SK-N-SH treated with all-trans-retinoic acid at 6 μM for 48 hours (cell line): Measurements from ENCODE around the gene PARD3B.

Source experiments
- ATAC-seq: fragments of 200-7000 bp; cut with Tn5 transposase; 3 replicates; pipeline ENCODE4 v1.9.1; 2020; ENCODE audit warnings: mild to moderate bottlenecking, moderate library complexity
- ARNTL ChIP-seq: fragments of 450-650 bp; formaldehyde crosslinking; IDR thresholded peaks from 2 replicates; pipeline ENCODE4 v1.5.0; 2020; ENCODE audit warnings: low read depth, mild to moderate bottlenecking, moderate library complexity, borderline replicate concordance
- BACH2 ChIP-seq: fragments of 250-450 bp; sonication (Bioruptor Pico); IDR thresholded peaks from 2 replicates; pipeline ENCODE4 v1.9.0; 2021; ENCODE audit warnings: mild to moderate bottlenecking, borderline replicate concordance
- CREB5 ChIP-seq: fragments of 250-450 bp; sonication (Bioruptor Pico); IDR thresholded peaks from 2 replicates; pipeline ENCODE4 v1.5.1; 2020; ENCODE audit warnings: low read depth, mild to moderate bottlenecking, moderate library complexity
- CSDC2 ChIP-seq: fragments of 250-450 bp; sonication (Bioruptor Pico); IDR thresholded peaks from 2 replicates; pipeline ENCODE4 v1.5.0; 2020; ENCODE audit warnings: mild to moderate bottlenecking, moderate library complexity
- CSRNP3 ChIP-seq: fragments of 250-450 bp; sonication (Bioruptor Pico); IDR thresholded peaks from 2 replicates; pipeline ENCODE4 v1.5.1; 2021; ENCODE audit warnings: mild to moderate bottlenecking, moderate library complexity
- ESRRG ChIP-seq: fragments of 250-450 bp; sonication (Bioruptor Pico); IDR thresholded peaks from 2 replicates; pipeline ENCODE4 v1.6.1; 2021; ENCODE audit warnings: mild to moderate bottlenecking
- GLIS3 ChIP-seq: fragments of 250-450 bp; sonication (Bioruptor Pico); IDR thresholded peaks from 2 replicates; pipeline ENCODE4 v1.5.0; 2020; ENCODE audit warnings: mild to moderate bottlenecking, moderate library complexity
- ISL1 ChIP-seq: fragments of 250-450 bp; sonication (Bioruptor Pico); IDR thresholded peaks from 2 replicates; pipeline ENCODE4 v2.1.2; 2022; ENCODE audit warnings: mild to moderate bottlenecking, moderate library complexity
- OSR1 ChIP-seq: fragments of 250-450 bp; sonication (Bioruptor Pico); IDR thresholded peaks from 2 replicates; pipeline ENCODE4 v1.8.0; 2022; ENCODE audit warnings: moderate library complexity, mild to moderate bottlenecking, inconsistent platforms
- PATZ1 ChIP-seq: fragments of 250-450 bp; sonication (Bioruptor Pico); IDR thresholded peaks from 2 replicates; pipeline ENCODE4 v1.8.0; 2020; ENCODE audit warnings: mild to moderate bottlenecking, moderate library complexity, borderline replicate concordance
- POU6F1 ChIP-seq: fragments of 250-450 bp; sonication (Bioruptor Pico); IDR thresholded peaks from 2 replicates; pipeline ENCODE4 v1.8.0; 2021; ENCODE audit warnings: low read depth, mild to moderate bottlenecking, moderate library complexity, borderline replicate concordance
- PPARA ChIP-seq: fragments of 250-450 bp; sonication (Bioruptor Pico); IDR thresholded peaks from 2 replicates; pipeline ENCODE4 v1.5.0; 2020; ENCODE audit warnings: mild to moderate bottlenecking, borderline replicate concordance
- RARB ChIP-seq: fragments of 250-450 bp; sonication (Bioruptor Pico); IDR thresholded peaks from 2 replicates; pipeline ENCODE4 v1.8.0; 2021; ENCODE audit warnings: mild to moderate bottlenecking, moderate library complexity
- SNAI2 ChIP-seq: fragments of 250-450 bp; sonication (Bioruptor Pico); IDR thresholded peaks from 2 replicates; pipeline ENCODE4 v1.5.0; 2020; ENCODE audit warnings: mild to moderate bottlenecking, moderate library complexity
- TCF4 ChIP-seq: fragments of 250-450 bp; sonication (Bioruptor Pico); IDR thresholded peaks from 2 replicates; pipeline ENCODE4 v1.8.0; 2021; ENCODE audit warnings: mild to moderate bottlenecking, moderate library complexity, borderline replicate concordance
- TSHZ2 ChIP-seq: fragments of 250-450 bp; sonication (Bioruptor Pico); IDR thresholded peaks from 2 replicates; pipeline ENCODE4 v1.5.0; 2020; ENCODE audit warnings: mild to moderate bottlenecking, moderate library complexity
- ZC3H10 ChIP-seq: fragments of 250-450 bp; sonication (Bioruptor Pico); IDR thresholded peaks from 2 replicates; pipeline ENCODE4 v1.5.1; 2021; ENCODE audit warnings: mild to moderate bottlenecking, moderate library complexity
- ZFP3 ChIP-seq: fragments of 250-450 bp; sonication (Bioruptor Pico); IDR thresholded peaks from 2 replicates; pipeline ENCODE4 v1.5.0; 2020; ENCODE audit warnings: mild to moderate bottlenecking, moderate library complexity
- ZNF565 ChIP-seq: fragments of 450-650 bp; formaldehyde crosslinking; conservative IDR thresholded peaks from 2 replicates; pipeline ENCODE4 v1.5.0; 2020; ENCODE audit warnings: low read depth, mild to moderate bottlenecking, moderate library complexity
- ZNF70 ChIP-seq: fragments of 450-650 bp; formaldehyde crosslinking; IDR thresholded peaks from 2 replicates; pipeline ENCODE4 v1.5.0; 2020; ENCODE audit warnings: mild to moderate bottlenecking, moderate library complexity
- ZNF8 ChIP-seq: fragments of 450-650 bp; formaldehyde crosslinking; IDR thresholded peaks from 2 replicates; pipeline ENCODE4 v1.5.0; 2020; ENCODE audit warnings: mild to moderate bottlenecking, moderate library complexity

PARD3B gene

GRCh38 chr2:205614965-205615364 is 1069.7 kb downstream of the PARD3B start (continued):
- TF ChIP-seq CREB5 (CRISPR knock-in tag) = no peak

GRCh38 chr2:205617905-205618304 is 1072.6 kb downstream of the PARD3B start:
- ATAC-seq = no peak
- TF ChIP-seq PPARA = no peak
- no peak for TF ChIP-seq CSDC2 (CRISPR knock-in tag)
- no peak for TF ChIP-seq ARNTL (CRISPR knock-in tag)
- no peak for TF ChIP-seq POU6F1
- no peak for TF ChIP-seq TSHZ2 (CRISPR knock-in tag)
- no peak for TF ChIP-seq ZNF8 (CRISPR knock-in tag)
- TF ChIP-seq OSR1 (CRISPR knock-in tag) = no peak
- TF ChIP-seq ZNF70 (CRISPR knock-in tag) = no peak
- no peak for TF ChIP-seq SNAI2 (CRISPR knock-in tag)
- TF ChIP-seq TCF4 (CRISPR knock-in tag) = no peak
- no peak for TF ChIP-seq GLIS3 (CRISPR knock-in tag)
- no peak for TF ChIP-seq ZC3H10
- TF ChIP-seq PATZ1 = no peak
- no peak for TF ChIP-seq BACH2 (CRISPR knock-in tag)

- TF ChIP-seq ZNF70 (CRISPR knock-in tag) (no peak), TCF4 (CRISPR knock-in tag) (no peak), CSDC2 (CRISPR knock-in tag) (no peak), ZNF565 (CRISPR knock-in tag) (no peak), OSR1 (CRISPR knock-in tag) (no peak), RARB (CRISPR knock-in tag) (no peak), ZNF8 (CRISPR knock-in tag) (no peak), ARNTL (CRISPR knock-in tag) (no peak), CSRNP3 (no peak), POU6F1 (no peak), ZC3H10 (no peak), ISL1 (CRISPR knock-in tag) (no peak), PPARA (no peak), CREB5 (CRISPR knock-in tag) (no peak), TSHZ2 (CRISPR knock-in tag) (no peak), ESRRG (no peak), ZFP3 (CRISPR knock-in tag) (no peak)
- no peak for ATAC-seq
Measured at GRCh38 chr2:205619600-205619999, 1074.3 kb downstream of the PARD3B start.
